NOMO-1 (cell line): ENCODE measurements around the gene DCAF4L1.

Source experiments
- DNase-seq, 2 experiments: peaks; one replicate each; lab custom pipeline; 2025; ENCODE audit not compliant: unreplicated experiment in 2 of 2; lab: John Stamatoyannopoulos, UW

DCAF4L1 gene, protein sequence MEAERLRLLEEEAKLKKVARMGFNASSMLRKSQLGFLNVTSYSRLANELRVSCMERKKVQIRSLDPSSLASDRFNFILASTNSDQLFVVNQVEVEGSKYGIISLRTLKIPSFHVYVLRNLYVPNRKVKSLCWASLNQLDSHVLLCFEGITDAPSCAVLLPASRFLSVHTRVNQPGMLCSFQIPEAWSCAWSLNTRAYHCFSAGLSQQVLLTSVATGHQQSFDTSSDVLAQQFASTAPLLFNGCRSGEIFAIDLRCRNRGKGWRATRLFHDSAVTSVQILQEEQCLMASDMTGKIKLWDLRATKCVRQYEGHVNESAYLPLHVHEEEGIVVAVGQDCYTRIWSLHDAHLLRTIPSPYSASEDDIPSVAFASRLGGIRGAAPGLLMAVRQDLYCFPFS

DNA sequence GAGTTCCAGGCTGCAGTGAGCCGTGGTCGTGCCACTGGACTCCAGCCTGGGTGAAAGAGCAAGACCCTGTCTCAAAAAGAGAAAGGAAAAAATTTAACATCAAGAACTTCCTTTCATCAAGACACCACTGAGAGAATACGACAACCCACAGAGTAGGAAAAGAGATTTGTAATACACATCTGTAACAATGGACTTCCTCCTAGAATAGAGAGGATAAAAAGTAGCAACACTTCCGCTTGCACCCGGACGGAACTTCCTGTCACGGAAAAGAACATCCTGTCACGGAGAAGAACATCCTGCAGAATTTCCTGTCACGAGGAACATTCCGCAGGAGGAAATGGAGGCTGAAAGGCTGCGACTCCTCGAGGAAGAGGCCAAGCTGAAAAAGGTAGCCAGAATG lies at the start of gene DCAF4L1:
DCAF4L1 (plus strand) TSS at position 301 of the 400 bp plus-strand sequence; CDS start at position 338, 37 bp downstream.
- no peak for DNase-seq

DNA sequence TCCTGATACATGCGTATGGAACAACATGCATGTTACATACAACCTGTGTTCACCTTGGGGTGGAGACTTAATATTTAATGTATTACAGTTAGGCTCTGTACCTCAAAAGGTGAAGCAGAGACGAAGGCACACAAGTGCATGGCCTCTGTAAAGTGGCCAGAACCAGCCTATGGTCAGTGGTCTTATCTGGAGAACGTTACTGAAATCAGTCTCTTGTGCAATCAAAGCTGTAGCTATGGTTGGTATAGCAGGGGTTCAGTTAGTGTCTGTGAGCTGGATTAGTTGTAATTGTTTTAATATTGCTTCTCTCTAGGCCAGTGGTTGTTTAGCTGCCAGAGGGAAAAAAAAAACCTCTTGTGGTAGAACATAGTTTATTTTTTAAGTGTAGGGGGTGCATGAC lies 48.6 kb upstream of the DCAF4L1 start:
- no peak for DNase-seq

DNA sequence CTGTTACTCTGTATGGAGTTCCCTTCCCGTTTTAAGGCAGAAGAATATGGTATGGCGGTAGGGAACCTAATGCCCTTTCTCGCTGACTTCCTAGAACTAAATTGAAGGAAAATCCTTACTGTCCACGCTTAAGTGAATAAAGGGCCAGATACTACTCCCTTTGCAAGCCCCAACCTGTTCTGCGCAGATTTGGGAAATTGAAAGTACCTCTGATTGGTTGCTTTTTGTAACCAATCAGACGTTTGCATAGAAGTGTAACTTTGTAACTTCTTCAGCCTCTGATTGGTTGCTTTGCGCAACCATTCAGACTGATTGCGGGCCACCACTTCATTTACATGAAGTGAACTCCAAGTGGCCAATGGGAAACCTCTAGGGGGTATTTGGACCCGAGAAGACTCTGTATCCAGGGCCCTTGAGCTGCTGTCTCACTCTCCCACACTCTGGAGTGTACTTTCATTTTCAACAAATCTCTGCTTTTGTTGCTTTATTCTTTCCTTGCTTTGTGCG lies 47.5 kb upstream of the DCAF4L1 start:
- DNase-seq: peak; percentile 77 to 92

DNA sequence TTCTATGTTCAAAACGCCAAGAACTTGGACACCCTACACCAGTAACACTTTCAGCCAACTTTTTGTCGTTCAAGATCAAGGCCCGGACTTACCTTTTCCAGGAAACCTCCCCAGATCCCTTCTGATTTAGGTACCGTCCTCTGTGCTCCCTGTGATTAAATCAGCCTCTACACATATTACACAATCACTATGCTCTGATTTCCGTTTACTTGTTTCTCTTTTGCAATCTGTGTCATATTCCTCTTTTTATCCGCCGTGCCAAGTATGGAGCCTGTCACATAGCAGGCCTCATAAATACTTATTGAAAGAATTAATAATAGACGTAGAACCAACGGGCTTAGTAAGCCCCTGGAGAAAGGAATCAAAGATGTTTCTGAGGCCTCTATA lies 47.0 kb upstream of the DCAF4L1 start:
- peak; percentile 70 to 86 for DNase-seq

DNA sequence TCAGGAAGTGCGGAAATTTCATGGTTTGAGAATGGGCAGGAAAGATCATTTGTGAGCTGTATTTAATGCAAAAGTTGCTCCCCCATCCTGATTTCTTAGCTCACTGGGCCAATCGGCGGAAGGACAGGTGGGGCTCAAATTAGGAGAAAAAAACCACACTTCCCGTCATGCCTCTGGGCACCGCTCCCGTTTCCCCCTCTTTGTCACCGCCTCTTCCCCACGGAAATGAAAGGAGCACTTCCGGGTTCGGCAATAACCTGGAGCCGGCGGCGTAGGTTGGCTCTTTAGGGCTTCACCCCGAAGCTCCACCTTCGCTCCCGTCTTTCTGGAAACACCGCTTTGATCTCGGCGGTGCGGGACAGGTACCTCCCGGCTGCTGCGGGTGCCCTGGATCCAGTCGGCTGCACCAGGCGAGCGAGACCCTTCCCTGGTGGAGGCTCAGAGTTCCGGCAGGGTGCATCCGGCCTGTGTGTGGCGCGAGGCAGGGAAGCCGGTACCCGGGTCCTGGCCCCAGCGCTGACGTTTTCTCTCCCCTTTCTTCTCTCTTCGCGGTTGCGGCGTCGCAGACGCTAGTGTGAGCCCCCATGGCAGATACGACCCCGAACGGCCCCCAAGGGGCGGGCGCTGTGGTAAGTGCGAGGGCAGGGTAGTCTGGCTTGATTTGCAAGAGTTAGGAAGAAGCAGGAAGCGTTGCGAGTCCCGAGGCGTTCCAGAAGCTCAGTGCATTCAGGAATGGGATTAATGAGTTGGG lies 46.5 kb upstream of the DCAF4L1 start, which contains the start of gene TMEM33:
TMEM33 (plus strand) TSS at position 529 of the 751 bp plus-strand sequence; CDS start at position 585, 56 bp downstream.
- peak; percentile 86 to 95 for DNase-seq

DNA sequence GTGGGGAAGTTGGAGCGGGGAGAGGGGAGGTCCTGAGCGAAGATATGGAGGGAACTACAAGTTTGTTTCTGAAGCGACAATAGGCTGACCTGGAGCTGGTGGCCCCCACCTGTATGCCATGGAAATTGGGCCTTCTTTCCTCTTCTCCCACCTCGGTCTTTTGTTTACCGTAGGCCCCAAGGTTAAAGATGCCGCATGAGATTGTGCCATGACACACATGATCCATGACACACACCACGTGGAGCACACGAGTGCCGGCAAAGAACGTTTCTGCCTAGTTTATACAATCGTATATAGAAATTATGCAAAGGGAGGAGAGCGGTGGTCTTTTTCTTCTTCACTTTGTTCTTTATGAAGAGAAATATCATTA lies 45.9 kb upstream of the DCAF4L1 start:
- no peak for DNase-seq

DNA sequence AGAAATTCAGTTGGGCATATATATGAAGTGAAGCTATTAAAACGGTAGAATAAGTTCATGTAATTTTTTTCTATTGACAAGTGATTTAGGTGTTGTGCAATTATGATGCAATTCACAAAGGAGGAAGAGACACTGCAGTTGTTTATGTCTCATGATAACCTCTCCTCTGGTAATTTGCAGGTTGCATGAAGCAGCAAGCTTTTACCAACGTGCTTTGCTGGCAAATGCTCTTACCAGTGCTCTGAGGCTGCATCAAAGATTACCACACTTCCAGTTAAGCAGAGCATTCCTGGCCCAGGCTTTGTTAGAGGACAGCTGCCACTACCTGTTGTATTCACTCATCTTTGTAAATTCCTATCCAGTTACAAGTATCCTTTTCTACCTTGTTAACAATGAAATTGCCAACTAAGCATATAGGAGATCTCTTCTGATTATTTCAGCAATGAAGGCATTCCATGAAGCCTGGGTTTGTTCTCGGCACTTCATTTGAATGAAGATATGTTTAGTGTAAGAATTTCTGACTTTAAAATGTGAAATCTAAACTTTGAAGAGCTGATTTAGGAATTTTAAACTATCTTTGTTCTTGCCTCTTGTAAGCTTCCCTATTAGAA lies 42.4 kb upstream of the DCAF4L1 start:
- peak; percentile 52 to 91 for DNase-seq

DNA sequence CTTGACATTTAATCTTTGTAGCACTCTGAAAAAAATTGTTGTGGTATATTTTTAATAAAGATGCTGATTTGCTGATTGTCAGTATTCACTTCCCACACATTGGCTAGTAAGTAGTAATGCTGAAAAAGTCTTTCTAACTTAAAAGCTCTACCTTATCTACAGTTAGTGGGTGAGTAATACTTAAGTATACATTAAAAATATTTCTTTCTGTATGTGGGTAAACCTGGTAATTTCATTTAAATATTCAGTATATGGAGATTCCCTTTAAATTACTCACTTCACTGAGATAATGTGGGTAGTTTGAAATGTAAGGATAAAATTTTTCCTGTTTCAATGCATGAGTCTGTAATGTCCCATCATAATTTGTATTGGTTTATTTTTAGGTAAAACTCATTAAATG lies 40.7 kb upstream of the DCAF4L1 start:
- DNase-seq: no peak

DNA sequence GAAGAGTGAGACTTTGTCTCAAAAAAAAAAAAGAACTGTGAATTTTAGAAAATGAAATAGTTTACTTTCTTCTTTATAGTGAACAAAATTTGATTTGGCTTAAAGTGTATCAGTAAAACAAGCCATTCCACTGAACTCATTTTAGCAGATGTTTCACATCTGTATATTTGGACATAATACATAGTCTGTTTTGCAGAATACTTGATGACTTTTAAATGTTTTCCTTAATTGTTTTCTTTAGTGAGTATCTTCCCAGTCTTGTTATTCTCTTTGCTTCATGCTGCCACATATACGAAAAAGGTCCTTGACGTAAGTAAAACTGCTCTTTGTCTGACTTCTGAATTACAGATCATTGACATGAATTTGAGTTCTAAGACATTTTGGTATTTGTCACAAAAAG lies 38.0 kb upstream of the DCAF4L1 start:
- no peak for DNase-seq

DNA sequence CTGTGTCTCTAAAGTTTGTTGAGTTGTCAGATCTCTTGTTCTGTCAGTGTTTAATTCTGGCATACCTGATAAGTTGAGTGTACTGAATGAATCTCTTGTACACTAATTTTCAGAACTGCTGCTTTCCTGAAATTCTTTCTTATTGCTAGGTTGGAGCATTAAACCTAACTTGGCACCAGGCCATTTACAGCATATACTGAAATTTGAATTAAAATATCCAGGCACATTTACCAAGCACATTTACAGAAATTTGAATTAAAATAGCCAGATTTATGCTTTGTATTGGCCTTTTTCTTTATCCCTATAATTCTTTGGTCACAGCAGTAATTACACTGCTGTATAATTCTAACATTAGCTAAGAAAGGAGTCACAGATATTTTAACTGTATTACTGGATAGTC lies 37.5 kb upstream of the DCAF4L1 start:
- DNase-seq: no peak

DNA sequence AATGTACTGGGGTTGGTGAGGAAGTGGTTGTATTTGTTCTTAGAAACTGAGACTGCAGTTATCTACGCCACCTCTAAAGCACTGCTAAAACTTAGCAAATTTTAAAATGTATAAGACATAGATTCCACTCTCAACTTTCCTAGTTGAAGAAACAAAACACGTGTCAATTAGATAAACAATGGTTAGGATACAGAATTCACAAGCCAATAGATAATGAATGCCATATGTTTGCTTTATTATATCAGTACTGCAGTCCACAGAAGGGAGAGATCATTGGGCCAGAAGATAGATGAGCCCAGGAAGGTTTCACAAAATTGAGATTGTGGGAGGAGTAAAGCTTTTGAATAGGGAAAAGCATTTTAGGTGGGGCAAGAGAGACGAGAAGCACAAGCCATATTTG lies 32.0 kb upstream of the DCAF4L1 start:
- DNase-seq: no peak

DNA sequence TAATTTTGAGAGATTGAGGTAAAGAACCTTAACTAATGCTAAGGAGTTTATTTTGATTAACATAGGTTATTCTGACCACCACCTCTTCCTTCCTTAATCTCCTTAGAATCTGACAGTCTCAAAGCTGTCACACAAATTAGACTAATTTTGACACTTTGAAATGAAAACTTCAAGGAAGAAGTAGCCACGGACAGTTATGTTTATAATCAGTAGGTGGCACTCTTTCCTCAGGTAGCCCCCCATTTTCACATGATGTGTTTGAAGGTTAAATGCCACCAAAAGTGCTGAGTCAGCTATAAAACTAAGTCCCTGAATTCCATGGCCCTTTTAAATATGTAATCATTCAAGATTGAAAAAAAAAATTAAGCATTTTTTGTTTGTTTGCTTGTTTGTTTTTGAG lies 23.9 kb upstream of the DCAF4L1 start:
- peak in 1 of 2 experiments; percentile 21 for DNase-seq

DNA sequence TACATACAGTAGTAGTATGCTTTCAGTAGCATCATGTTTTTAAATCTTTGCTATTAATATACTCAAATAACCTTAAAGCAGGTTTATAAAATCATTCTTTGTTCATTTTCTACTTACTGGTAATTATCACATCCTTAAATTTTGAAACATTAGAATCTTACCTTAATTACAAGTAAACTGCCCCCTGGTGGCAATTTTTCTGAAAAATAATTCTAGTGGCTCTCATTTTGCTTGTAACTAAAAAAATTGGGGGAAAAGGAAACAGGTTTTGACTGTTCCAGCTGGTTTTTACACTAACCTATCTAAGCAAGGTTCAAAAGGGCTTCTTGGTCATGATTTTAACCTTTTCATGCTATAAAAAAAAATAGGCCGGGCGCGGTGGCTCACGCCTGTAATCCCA lies 18.5 kb upstream of the DCAF4L1 start:
- DNase-seq: peak in 1 of 2 experiments; percentile 11

DNA sequence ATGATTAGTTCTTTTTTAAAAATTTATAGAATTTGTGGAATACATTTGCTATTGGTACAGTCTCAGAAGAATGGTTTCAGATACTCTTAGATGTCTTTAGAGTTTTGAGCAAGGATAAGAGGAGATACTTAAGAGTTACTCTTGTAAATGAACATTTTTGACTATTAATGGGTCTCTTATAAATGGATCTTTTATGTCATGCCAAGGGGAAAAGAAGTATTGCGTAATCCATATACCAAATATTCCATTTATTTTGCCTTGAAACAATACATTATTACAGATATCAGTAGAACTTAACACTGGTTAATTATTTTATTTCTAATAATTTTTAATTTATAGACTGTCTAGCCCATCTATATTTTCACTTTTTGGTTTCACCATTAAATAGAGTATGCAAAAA lies 17.2 kb upstream of the DCAF4L1 start:
- DNase-seq: no peak

DNA sequence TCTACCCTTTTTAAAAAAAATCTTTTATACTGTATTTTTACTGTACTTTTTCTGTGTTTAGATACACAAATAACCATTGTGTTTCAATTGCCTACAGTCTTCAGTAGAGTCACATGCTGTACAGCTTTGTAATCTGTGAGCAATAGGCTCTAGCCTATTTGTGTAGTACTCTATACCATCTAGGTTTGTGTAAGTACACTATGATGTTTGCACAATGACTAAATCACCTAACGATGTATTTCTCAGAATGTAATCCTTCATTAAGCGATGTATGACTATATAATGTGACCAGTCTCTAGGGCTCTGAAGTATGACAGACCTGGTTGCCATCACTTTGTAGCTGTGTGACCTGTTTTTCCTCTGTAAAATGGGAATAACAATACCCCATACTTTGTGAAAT lies 14.2 kb upstream of the DCAF4L1 start:
- DNase-seq: no peak

DNA sequence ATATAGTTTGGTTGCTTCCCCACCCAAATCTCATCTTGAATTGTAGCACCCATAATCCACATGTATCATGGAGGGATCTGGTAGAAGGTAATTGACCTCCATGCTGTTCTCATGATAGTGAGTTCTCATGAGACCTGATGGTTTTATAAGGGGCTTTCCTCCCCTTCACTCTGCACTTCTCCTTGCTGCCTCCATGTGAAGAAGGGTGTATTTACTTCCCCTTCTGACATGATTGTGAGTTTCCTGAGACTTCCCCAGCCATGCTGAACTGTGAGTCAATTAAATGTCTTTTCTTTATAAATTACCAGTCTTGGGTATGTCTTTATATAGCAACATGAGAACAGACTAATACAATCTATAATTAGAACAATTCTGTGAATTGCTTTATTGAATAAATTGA lies 11.9 kb upstream of the DCAF4L1 start:
- no peak for DNase-seq

DNA sequence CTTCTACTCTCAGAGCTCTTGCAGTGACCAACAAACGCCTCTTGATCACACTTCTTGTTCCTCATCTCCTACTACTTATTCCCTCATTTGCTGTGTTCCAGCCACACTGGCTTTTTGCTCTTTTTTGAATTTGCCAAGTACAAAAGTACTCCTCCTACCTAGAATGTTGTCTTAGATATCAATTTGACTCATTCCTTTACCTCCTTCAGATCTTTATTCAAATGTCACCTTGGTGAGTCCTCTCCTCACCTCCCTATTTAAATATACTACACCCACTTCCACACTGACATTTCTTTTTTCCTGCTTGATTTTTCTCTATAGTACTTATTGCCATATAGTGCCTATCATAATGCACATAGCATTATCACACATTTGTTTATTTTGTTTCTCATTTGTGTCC lies 6.2 kb upstream of the DCAF4L1 start:
- DNase-seq: no peak

DNA sequence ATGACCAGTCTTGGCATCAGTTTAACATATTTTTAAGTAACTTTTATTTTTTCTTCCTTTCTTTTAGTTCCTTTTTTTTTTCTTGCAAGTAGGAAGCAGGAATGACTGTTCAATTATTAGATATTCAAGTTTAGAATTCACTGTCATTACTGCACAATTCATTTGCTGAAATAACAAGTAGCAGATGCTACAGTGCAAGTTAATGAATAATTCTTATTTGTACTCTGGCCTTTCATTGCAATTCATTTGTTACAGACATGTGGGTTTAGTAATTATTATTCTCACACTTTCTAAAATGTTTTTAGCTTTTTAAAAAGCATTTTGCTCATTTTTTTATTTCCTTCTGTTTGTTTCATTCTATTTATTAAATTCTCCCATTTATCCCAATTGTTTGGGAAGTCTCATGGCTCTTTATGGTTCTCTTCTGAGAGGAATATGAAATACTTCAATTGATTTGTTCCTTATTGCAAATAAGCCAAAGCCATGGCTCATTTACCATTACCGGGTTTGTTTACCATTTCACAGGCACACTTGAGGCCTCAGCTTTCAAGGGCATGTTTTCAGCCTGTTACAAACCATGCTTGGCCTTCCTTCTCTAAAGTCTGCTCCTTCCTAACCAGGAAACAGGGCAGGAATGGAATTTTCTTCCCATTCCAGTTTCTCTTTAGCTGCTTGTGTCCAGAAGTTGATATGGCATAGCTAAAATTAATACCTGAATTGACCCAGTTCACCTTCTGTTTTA lies 4.6 kb upstream of the DCAF4L1 start:
- DNase-seq: no peak

DNA sequence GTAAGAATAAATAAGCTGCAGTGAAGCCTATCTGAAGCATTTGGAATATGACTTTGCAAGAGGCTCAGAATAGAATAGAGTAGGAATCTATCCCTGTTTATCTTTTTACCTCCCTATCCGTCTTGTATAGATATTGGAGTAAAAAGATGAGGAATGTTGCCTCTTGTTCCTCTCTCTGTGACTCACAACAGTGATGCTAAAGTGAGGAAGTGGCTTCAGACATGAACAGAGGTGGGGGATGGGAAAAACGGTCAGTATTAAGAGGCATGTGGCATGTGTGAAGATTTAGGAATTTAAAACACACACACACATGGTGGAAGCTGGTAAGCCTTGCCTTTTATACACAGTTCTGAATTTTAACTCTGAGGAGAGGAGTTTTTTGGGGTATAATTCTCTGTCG lies 3.8 kb upstream of the DCAF4L1 start:
- DNase-seq: peak in 1 of 2 experiments; percentile 20

DNA sequence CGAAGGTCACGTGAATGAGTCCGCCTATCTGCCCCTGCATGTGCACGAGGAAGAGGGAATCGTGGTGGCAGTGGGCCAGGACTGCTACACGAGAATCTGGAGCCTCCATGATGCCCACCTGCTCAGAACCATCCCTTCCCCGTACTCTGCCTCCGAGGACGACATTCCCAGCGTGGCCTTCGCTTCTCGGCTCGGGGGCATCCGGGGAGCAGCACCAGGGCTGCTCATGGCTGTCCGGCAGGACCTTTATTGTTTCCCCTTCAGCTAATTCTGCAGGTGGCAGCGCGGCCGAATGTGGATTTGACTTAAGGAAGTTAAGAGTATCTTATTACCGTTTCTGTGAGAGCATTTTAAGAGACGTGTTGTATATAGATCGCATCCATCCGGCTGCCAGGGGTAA lies 1.2 kb downstream of the DCAF4L1 start:
- DNase-seq: no peak

DNA sequence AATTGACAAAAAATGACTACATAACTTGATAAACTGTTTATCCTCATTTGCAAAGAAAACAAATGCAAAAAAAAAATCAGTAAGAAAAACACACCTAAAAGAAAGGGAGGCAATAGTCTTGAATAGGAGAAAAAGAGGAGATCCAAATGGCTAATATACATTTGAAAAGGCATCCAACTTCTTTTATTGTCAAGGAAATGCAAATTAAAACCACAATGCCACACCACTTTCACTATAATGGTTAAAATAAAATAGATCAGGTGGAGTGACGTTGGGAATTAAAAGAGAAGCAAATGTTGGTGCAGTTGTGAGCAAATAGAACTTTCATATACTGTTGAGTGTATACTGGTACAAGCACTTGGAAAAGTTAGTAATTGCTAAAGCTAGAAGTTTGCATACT lies 3.6 kb downstream of the DCAF4L1 start:
- no peak for DNase-seq
